GM12878 (cell line): Measurements from ENCODE around the gene HNF4A. TPM values are rescaled to one million over a fixed set of nuclear protein-coding genes. Genes with fewer than 3 reads are reported as not detected.

ENCODE experiments used
- ATAC-seq: fragments of 200-7000 bp; cut with Tn5 transposase; 3 replicates; pipeline ENCODE4 v1.9.1; 2020; ENCODE audit warnings: mild to moderate bottlenecking, moderate library complexity
- BruUV-seq: library from RNA; stranded (reverse); fragments of 400-500 nt; replicated peaks from 2 replicates; lab custom pipeline; 2021; lab: Mats Ljungman, UMichigan
- CTCF ChIA-PET: fragments of 300-600 bp; sonication (Branson Sonifier 250); formaldehyde crosslinking; extraction: SDS; loops from one replicate; lab custom pipeline; 2021; ENCODE audit warnings: inconsistent platforms; lab: Yijun Ruan, JAX
- POLR2A ChIA-PET: fragments of 350-600 bp; formaldehyde crosslinking; extraction: SDS; loops from one replicate; lab custom pipeline; 2021; ENCODE audit warnings: inconsistent platforms; lab: Charles Lee
- RAD21 ChIA-PET: fragments of 300-600 bp; sonication (Branson Sonifier 250); formaldehyde crosslinking; loops from one replicate; lab custom pipeline; 2023; ENCODE audit warnings: antibody characterized with exemption; ENCODE audit not compliant: unreplicated experiment; lab: Charles Lee
- SMC1A ChIA-PET: fragments of 300-600 bp; sonication (Branson Sonifier 250); formaldehyde crosslinking; loops from one replicate; lab custom pipeline; 2023; ENCODE audit not compliant: unreplicated experiment, uncharacterized antibody; lab: Charles Lee
- DNase-seq: peaks from one replicate; pipeline ENCODE4 v3.0.0-alpha.2; 2011; ENCODE audit warnings: low read depth, low spot score
- FAIRE-seq: peaks from 3 replicates; lab custom pipeline; 2011; peaks lifted over from hg19 to GRCh38; lab: Jason Lieb, UNC
- H2AFZ ChIP-seq: 2 replicates; pipeline ENCODE4 v1.6.0; 2011; ENCODE audit warnings: low read depth, low read length, control low read depth; ENCODE audit not compliant: control insufficient read depth
- H3K27ac ChIP-seq: 2 replicates; pipeline ENCODE4 v1.5.1; 2011; ENCODE audit warnings: control low read depth; ENCODE audit not compliant: control insufficient read depth, insufficient read depth
- H3K27me3 ChIP-seq, 2 experiments: replicated peaks in 1 of 2; 2 replicates each; pipeline versions ENCODE4 v1.6.0 to v1.6.1; 2011; ENCODE audit warnings: low read length in 1 of 2; ENCODE audit not compliant: control insufficient read depth in 2 of 2, insufficient read depth in 2 of 2
- H3K36me3 ChIP-seq, 2 experiments: 2 replicates each; pipeline ENCODE4 v1.5.1; 2011; ENCODE audit warnings: low read length in 1 of 2; ENCODE audit not compliant: control insufficient read depth in 2 of 2, insufficient read depth in 2 of 2
- H3K4me1 ChIP-seq: 2 replicates; pipeline ENCODE4 v1.6.1; 2011; ENCODE audit warnings: mild to moderate bottlenecking, low read length, moderate library complexity, mixed read lengths; ENCODE audit not compliant: control insufficient read depth, insufficient read depth
- H3K4me2 ChIP-seq: 2 replicates; pipeline ENCODE4 v1.6.0; 2011; ENCODE audit warnings: control low read depth; ENCODE audit not compliant: control insufficient read depth, insufficient read depth
- H3K4me3 ChIP-seq: fragments of 200-600 bp; sonication (generic); 2 replicates; pipeline ENCODE4 v1.5.1; 2016
- H3K79me2 ChIP-seq: 2 replicates; pipeline ENCODE4 v1.6.0; 2011; ENCODE audit warnings: low read length; ENCODE audit not compliant: control insufficient read depth, insufficient read depth
- H3K9ac ChIP-seq: 2 replicates; pipeline ENCODE4 v1.8.0; 2011; ENCODE audit warnings: low read length, control low read depth, mixed read lengths; ENCODE audit not compliant: control insufficient read depth, insufficient read depth
- H3K9me3 ChIP-seq: replicated peaks from 3 replicates; pipeline ENCODE4 v1.5.1; 2011; ENCODE audit warnings: mild to moderate bottlenecking, low read length; ENCODE audit not compliant: control insufficient read depth, insufficient read depth
- H4K20me1 ChIP-seq: 2 replicates; pipeline ENCODE4 v1.6.0; 2011; ENCODE audit not compliant: control insufficient read depth, insufficient read depth
- BMI1 ChIP-seq: fragments of 450-650 bp; IDR thresholded peaks from 2 replicates; pipeline ENCODE4 v1.6.1; 2016; ENCODE audit warnings: mild to moderate bottlenecking, moderate library complexity, borderline replicate concordance
- CHD4 ChIP-seq: fragments of 200-600 bp; sonication (generic); IDR thresholded peaks from 2 replicates; pipeline ENCODE4 v1.6.1; 2016; ENCODE audit warnings: mild to moderate bottlenecking
- PBX3 ChIP-seq: IDR thresholded peaks from 2 replicates; pipeline ENCODE4 v1.6.1; 2011; ENCODE audit warnings: mild to moderate bottlenecking, low read depth, low read length, moderate library complexity; ENCODE audit not compliant: insufficient replicate concordance
- RAD51 ChIP-seq: fragments of 450-650 bp; IDR thresholded peaks from 2 replicates; pipeline ENCODE4 v1.6.1; 2016; ENCODE audit warnings: moderate library complexity, mild to moderate bottlenecking, inconsistent platforms
- RB1 ChIP-seq: fragments of 450-650 bp; formaldehyde crosslinking; IDR thresholded peaks from 2 replicates; pipeline ENCODE4 v1.6.1; 2017; ENCODE audit warnings: mild to moderate bottlenecking, borderline replicate concordance
- TCF7 ChIP-seq: IDR thresholded peaks from 2 replicates; pipeline ENCODE4 v1.6.1; 2014; ENCODE audit warnings: antibody characterized with exemption, borderline replicate concordance
- YY1 ChIP-seq: IDR thresholded peaks from 2 replicates; pipeline ENCODE4 v1.6.1; 2011; ENCODE audit warnings: low read depth, mild to moderate bottlenecking, low read length
- ZBTB40 ChIP-seq: fragments of 450-650 bp; IDR thresholded peaks from 2 replicates; pipeline ENCODE4 v1.6.1; 2016; ENCODE audit warnings: mild to moderate bottlenecking, moderate library complexity, borderline replicate concordance
- ZNF622 ChIP-seq: fragments of 450-650 bp; IDR thresholded peaks from 2 replicates; pipeline ENCODE4 v1.6.1; 2017; ENCODE audit warnings: mild to moderate bottlenecking, inconsistent platforms
- ZSCAN29 ChIP-seq: fragments of 450-650 bp; IDR thresholded peaks from 2 replicates; pipeline ENCODE4 v1.6.1; 2017; ENCODE audit warnings: mild to moderate bottlenecking, moderate library complexity
- WGBS: methylation state at CpG from one replicate; pipeline ENCODE4 v1.1.6; 2016; ENCODE audit warnings: low lambda C conversion rate; ENCODE audit not compliant: insufficient replicate concordance, insufficient coverage; ENCODE audit errors: missing lambda C conversion rate; 5-methylcytosine and 5-hydroxymethylcytosine counted together
- in situ Hi-C: fragments of 300-500 bp; cut with MboI; formaldehyde crosslinking; loops from 9 replicates; pipeline ENCODE4 v1.14.3; 2018; ENCODE audit warnings: mixed read lengths
- intact Hi-C: fragments of 100-400 bp; cut with micrococcal nuclease; formaldehyde crosslinking; loops from one replicate; pipeline ENCODE4 v1.14.2; 2022; ENCODE audit not compliant: unreplicated experiment
- polyA plus RNA-seq, 11 experiments: library from polyadenylated mRNA; depleted of rRNA in 4 of 11; unstranded in 6 of 11; stranded (reverse) in 5 of 11; fragments of >200 nt; fragmentation: Nextera tagmentation in 4 of 11; fragmentation: Illumina TruSeq in 1 of 11; extraction: Ambion mirVana in 4 of 11; extraction: Trizol in 1 of 11; gene quantifications; 1 replicate in 1 of 11; 2 replicates in 10 of 11; pipeline versions ENCODE4 v1.2.1 to v1.2.3, GENCODE V29; 2011 to 2016; ENCODE audit warnings: inconsistent platforms in 2 of 11, missing spikeins in 2 of 11, low read depth in 1 of 11
- total RNA-seq, 4 experiments: library from RNA; depleted of rRNA in 3 of 4; stranded (reverse); fragments of >200 nt in 3 of 4; fragmentation: Illumina TruSeq in 1 of 4; extraction: Trizol in 1 of 4; gene quantifications; 2 replicates each; pipeline versions ENCODE4 v1.2.1 to v1.2.3, GENCODE V29; 2013 to 2021
- TF ChIP-seq, protein P1 (sequence below): fragments of 450-650 bp; IDR thresholded peaks from 2 replicates; pipeline ENCODE4 v1.6.1; 2016; ENCODE audit warnings: mild to moderate bottlenecking
- TF ChIP-seq, protein P2 (sequence below): fragments of 450-650 bp; IDR thresholded peaks from 2 replicates; pipeline ENCODE4 v1.6.1; 2014; ENCODE audit warnings: mild to moderate bottlenecking
- TF ChIP-seq, protein P3 (sequence below): fragments of 450-650 bp; IDR thresholded peaks from 2 replicates; pipeline ENCODE4 v1.6.1; 2018; ENCODE audit warnings: borderline replicate concordance, mild to moderate bottlenecking; ENCODE audit not compliant: partially characterized antibody

The HNF4A gene
- total and polyA plus RNA-seq, 10 of the 15 experiments (the other 5 are each of a cell fraction or from before 2014, with no cell fraction given): 0.21 TPM; not detected in 9

- intact Hi-C loops: no loop called here
- CTCF ChIA-PET: interaction anchor here (1.4 kb wide), 1 partner anchor 11 kb away, joined by 4 read pairs; no protein-coding TSS in a partner anchor
- in situ Hi-C loops: no loop called here
- POLR2A ChIA-PET: no interaction called here
- RAD21 ChIA-PET: no interaction called here
- DNase-seq (no peak), ATAC-seq (no peak), FAIRE-seq (no peak)
- Histone ChIP-seq H3K4me2 (no peak overlapping the region), H3K36me3 (no peaks in the 10 kb centered on the region), H3K79me2 (no peaks in the 10 kb centered on the region), H3K27me3 (no peaks in the 10 kb centered on the region; a peak in 1 of 4 replicates), H3K9ac (no peak overlapping the region), H3K27ac (no peak overlapping the region), H4K20me1 (no peaks in the 10 kb centered on the region), H3K9me3 (no peaks in the 10 kb centered on the region; the same call in 2 of the 3 replicates), H2AFZ (no peak overlapping the region), H3K4me1 (no peaks in the 10 kb centered on the region; the same call in 1 of the 2 replicates), H3K4me3 (no peak overlapping the region)
- SMC1A ChIA-PET: interaction anchor here (1.6 kb wide), 1 partner anchor 11 kb away, joined by 3 read pairs; no protein-coding TSS in a partner anchor
- BruUV-seq: no TSS peak
- 39% methylated on average over 7 of the region's 7 CpGs for WGBS
- TF ChIP-seq ZNF622 (no peak), BMI1 (no peak), TCF7 (no peak), ZSCAN29 (no peak), PBX3 (no peak), RB1 (no peak), CHD4 (no peak), YY1 (no peak), ZBTB40 (no peak), RAD51 (no peak)
- TF ChIP-seq, protein P1, sequence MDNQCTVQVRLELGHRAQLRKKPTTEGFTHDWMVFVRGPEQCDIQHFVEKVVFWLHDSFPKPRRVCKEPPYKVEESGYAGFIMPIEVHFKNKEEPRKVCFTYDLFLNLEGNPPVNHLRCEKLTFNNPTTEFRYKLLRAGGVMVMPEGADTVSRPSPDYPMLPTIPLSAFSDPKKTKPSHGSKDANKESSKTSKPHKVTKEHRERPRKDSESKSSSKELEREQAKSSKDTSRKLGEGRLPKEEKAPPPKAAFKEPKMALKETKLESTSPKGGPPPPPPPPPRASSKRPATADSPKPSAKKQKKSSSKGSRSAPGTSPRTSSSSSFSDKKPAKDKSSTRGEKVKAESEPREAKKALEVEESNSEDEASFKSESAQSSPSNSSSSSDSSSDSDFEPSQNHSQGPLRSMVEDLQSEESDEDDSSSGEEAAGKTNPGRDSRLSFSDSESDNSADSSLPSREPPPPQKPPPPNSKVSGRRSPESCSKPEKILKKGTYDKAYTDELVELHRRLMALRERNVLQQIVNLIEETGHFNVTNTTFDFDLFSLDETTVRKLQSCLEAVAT: no peak
- TF ChIP-seq, protein P2, sequence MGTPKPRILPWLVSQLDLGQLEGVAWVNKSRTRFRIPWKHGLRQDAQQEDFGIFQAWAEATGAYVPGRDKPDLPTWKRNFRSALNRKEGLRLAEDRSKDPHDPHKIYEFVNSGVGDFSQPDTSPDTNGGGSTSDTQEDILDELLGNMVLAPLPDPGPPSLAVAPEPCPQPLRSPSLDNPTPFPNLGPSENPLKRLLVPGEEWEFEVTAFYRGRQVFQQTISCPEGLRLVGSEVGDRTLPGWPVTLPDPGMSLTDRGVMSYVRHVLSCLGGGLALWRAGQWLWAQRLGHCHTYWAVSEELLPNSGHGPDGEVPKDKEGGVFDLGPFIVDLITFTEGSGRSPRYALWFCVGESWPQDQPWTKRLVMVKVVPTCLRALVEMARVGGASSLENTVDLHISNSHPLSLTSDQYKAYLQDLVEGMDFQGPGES: no peak
- TF ChIP-seq, protein P3, sequence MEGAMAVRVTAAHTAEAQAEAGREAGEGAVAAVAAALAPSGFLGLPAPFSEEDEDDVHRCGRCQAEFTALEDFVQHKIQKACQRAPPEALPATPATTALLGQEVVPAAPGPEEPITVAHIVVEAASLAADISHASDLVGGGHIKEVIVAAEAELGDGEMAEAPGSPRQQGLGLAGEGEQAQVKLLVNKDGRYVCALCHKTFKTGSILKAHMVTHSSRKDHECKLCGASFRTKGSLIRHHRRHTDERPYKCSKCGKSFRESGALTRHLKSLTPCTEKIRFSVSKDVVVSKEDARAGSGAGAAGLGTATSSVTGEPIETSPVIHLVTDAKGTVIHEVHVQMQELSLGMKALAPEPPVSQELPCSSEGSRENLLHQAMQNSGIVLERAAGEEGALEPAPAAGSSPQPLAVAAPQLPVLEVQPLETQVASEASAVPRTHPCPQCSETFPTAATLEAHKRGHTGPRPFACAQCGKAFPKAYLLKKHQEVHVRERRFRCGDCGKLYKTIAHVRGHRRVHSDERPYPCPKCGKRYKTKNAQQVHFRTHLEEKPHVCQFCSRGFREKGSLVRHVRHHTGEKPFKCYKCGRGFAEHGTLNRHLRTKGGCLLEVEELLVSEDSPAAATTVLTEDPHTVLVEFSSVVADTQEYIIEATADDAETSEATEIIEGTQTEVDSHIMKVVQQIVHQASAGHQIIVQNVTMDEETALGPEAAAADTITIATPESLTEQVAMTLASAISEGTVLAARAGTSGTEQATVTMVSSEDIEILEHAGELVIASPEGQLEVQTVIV: no peak
Measured at GRCh38 chr20:44450903-44451450, 95.5 kb downstream of the HNF4A start.
